DND-41 (cell line): ENCODE measurements around the gene DPP6.

ENCODE experiments used
- ATAC-seq: fragments of 200-7000 bp; cut with Tn5 transposase; 3 replicates; pipeline ENCODE4 v1.9.1; 2021; ENCODE audit warnings: low read depth; ENCODE audit not compliant: insufficient read depth
- DNase-seq: peaks from one replicate; pipeline ENCODE4 v3.0.0-alpha.2; 2020
- H2AFZ ChIP-seq: 2 replicates; pipeline ENCODE4 v1.6.0; 2012; ENCODE audit warnings: low read depth, low read length
- H3K27ac ChIP-seq: 2 replicates; pipeline ENCODE4 v1.5.1; 2012; ENCODE audit warnings: low read length, inconsistent platforms
- H3K27me3 ChIP-seq: fragments of 200-600 bp; sonication (generic); 2 replicates; pipeline ENCODE4 v1.6.0; 2012; ENCODE audit warnings: low read length, mild to moderate bottlenecking, inconsistent platforms; ENCODE audit not compliant: insufficient read depth, poor library complexity
- H3K36me3 ChIP-seq: 2 replicates; pipeline ENCODE4 v1.5.1; 2012; ENCODE audit warnings: low read length, inconsistent platforms; ENCODE audit not compliant: insufficient read depth
- H3K4me1 ChIP-seq: 2 replicates; pipeline ENCODE4 v1.5.1; 2012; ENCODE audit warnings: mild to moderate bottlenecking, low read length; ENCODE audit not compliant: insufficient read depth
- H3K4me2 ChIP-seq: 2 replicates; pipeline ENCODE4 v1.6.0; 2012; ENCODE audit warnings: mild to moderate bottlenecking, moderate library complexity, low read length, inconsistent platforms; ENCODE audit not compliant: insufficient read depth
- H3K4me3 ChIP-seq, 2 experiments: fragments of 200-600 bp in 1 of 2; shearing (Covaris generic) in 1 of 2; 2 replicates each; pipeline ENCODE4 v1.5.1; 2012 to 2016; ENCODE audit warnings: inconsistent platforms in 2 of 2, low read length in 2 of 2, mild to moderate bottlenecking in 2 of 2, low read depth in 1 of 2, moderate library complexity in 1 of 2
- H3K79me2 ChIP-seq: 2 replicates; pipeline ENCODE4 v1.6.0; 2012; ENCODE audit warnings: low read length, inconsistent platforms; ENCODE audit not compliant: insufficient read depth
- H3K9ac ChIP-seq: 2 replicates; pipeline ENCODE4 v1.6.0; 2012; ENCODE audit warnings: low read depth, mild to moderate bottlenecking, inconsistent platforms, low read length, moderate library complexity
- H3K9me3 ChIP-seq: 2 replicates; pipeline ENCODE4 v1.5.1; 2012; ENCODE audit warnings: low read length, moderate library complexity, mild to moderate bottlenecking, inconsistent platforms; ENCODE audit not compliant: insufficient read depth, severe bottlenecking
- H4K20me1 ChIP-seq: 2 replicates; pipeline ENCODE4 v1.6.0; 2012; ENCODE audit warnings: low read length; ENCODE audit not compliant: insufficient read depth
- CTCF ChIP-seq: IDR thresholded peaks from 2 replicates; pipeline ENCODE4 v1.5.1; 2012; ENCODE audit warnings: borderline replicate concordance, low read length, moderate library complexity, mild to moderate bottlenecking; ENCODE audit not compliant: poor library complexity, severe bottlenecking; ENCODE audit errors: extremely low read depth
- EZH2 ChIP-seq: IDR thresholded peaks from 3 replicates; pipeline ENCODE4 v1.6.1; 2012; ENCODE audit warnings: borderline replicate concordance, low read depth, mild to moderate bottlenecking, moderate library complexity, low read length, inconsistent platforms; ENCODE audit not compliant: severe bottlenecking

The DPP6 gene

DNA sequence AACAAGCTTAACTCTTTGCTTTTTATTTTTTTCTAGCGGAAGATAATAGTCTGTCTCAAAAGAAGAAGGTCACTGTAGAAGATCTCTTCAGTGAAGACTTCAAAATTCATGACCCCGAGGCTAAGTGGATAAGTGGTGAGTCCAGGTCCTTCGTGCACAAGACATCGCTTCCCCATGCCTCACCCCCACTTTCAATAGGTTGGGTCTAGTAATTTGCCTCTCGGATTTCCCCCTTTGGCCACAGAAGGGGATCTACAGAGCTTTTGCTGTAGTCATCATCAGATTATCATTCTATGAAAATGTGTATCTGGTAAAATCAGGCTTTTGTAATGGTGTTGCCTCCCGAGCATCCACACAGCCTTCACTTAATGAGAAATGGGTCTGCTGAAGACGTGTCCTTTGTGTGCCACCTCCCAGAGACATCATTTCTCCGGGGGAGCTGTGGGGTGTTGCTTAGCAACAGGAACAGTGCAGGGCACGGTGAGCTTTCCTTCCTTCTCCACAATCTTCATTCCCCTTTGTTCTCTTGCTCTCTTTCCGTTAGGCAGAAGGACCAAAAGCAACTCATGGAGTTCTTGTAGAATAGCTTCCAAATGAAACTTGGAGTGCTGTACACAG, 422.8 kb downstream of the DPP6 start:
- no peak overlapping the region for H3K4me3 ChIP-seq
- ATAC-seq (no peak), DNase-seq (no peak)
- H3K27ac ChIP-seq = no peak overlapping the region
- TF ChIP-seq CTCF = no peak
- no peak for TF ChIP-seq EZH2
- no peak overlapping the region for H3K9ac ChIP-seq
- H4K20me1 ChIP-seq = no peaks in the 10 kb centered on the region
- H3K4me1 ChIP-seq = no peaks in the 10 kb centered on the region
- no peak overlapping the region for H3K4me2 ChIP-seq
- H3K36me3 ChIP-seq = no peaks in the 10 kb centered on the region
- H3K9me3 ChIP-seq = no peaks in the 10 kb centered on the region
- H2AFZ ChIP-seq = no peak overlapping the region
- no peaks in the 10 kb centered on the region for H3K79me2 ChIP-seq
- peaks cover 2% of the 10 kb centered on the region for H3K27me3 ChIP-seq

DNA sequence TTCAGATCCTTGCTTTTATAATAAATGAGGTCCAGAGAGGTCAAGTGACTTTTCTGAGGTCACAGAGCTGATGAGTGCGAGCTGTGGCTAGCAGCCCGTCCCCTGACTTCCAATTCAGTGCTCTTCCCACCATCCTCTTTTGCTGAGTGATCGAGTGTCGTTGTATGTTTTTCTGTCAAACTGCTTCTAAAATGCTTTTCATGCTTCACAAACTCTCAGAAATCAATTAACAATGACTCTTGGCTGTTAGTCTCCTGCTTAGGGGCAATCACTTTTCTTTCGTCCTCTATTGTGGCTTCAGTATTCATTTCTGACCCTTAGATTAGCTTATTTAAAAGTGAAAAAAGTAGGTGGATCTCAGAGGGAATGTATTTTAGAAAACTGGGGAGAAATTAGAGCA, 423.7 kb downstream of the DPP6 start:
- no peaks in the 10 kb centered on the region for H4K20me1 ChIP-seq
- H3K79me2 ChIP-seq = no peaks in the 10 kb centered on the region
- DNase-seq (no peak), ATAC-seq (no peak)
- H3K4me3 ChIP-seq = no peak overlapping the region
- H3K27me3 ChIP-seq = peaks cover 2% of the 10 kb centered on the region
- H3K9me3 ChIP-seq = no peaks in the 10 kb centered on the region
- H3K9ac ChIP-seq = no peak overlapping the region
- no peak overlapping the region for H3K4me2 ChIP-seq
- TF ChIP-seq EZH2 (no peak), CTCF (no peak)
- no peak overlapping the region for H2AFZ ChIP-seq
- no peak overlapping the region for H3K27ac ChIP-seq
- no peaks in the 10 kb centered on the region for H3K4me1 ChIP-seq
- H3K36me3 ChIP-seq = no peaks in the 10 kb centered on the region

- ATAC-seq = no peak
- H3K27ac ChIP-seq = no peak overlapping the region
Observed at GRCh38 chr7:154480817-154481216, 428.6 kb downstream of the DPP6 start.

More at GRCh38 chr7:154480817-154481216, 428.6 kb downstream of the DPP6 start:
- H3K27me3 ChIP-seq = no peaks in the 10 kb centered on the region
- no peaks in the 10 kb centered on the region for H3K79me2 ChIP-seq
- H3K36me3 ChIP-seq = no peaks in the 10 kb centered on the region
- DNase-seq = no peak
- no peak overlapping the region for H3K4me3 ChIP-seq
- H4K20me1 ChIP-seq = no peaks in the 10 kb centered on the region
- H2AFZ ChIP-seq = no peak overlapping the region
- no peaks in the 10 kb centered on the region for H3K9me3 ChIP-seq
- no peak overlapping the region for H3K4me2 ChIP-seq
- no peaks in the 10 kb centered on the region for H3K4me1 ChIP-seq
- TF ChIP-seq EZH2 (no peak), CTCF (no peak)
- H3K9ac ChIP-seq = no peak overlapping the region
